ENCODE data around the gene TFF3. TPM values are rescaled to one million over a fixed set of nuclear protein-coding genes. Genes with fewer than 3 reads are reported as not detected.

Gene TFF3
- total RNA-seq, 2 experiments from 2014 or later, result not detected

GRCh38 chr21:42344631-42345030 is 29.4 kb upstream of the TFF3 start:
- CTCF ChIA-PET, result no interaction called here
- H3K27me3 Mint-ChIP-seq, result no peaks in the 10 kb centered on the region
- POLR2A ChIA-PET, result no interaction called here
- H3K9me3 Mint-ChIP-seq, result no peaks in the 10 kb centered on the region
- H3K4me3 Mint-ChIP-seq, result no peak overlapping the region
- intact Hi-C loops (cut with micrococcal nuclease), result no loop called here
- no peak for DNase-seq
- H3K4me1 Mint-ChIP-seq (ENCODE audit: low read depth), result peaks cover under 1% of the 10 kb centered on the region
- no peaks in the 10 kb centered on the region for H3K36me3 Mint-ChIP-seq
- no peak overlapping the region for H3K27ac Mint-ChIP-seq

- intact Hi-C loops (cut with micrococcal nuclease), result no loop called here
- CTCF ChIA-PET, result no interaction called here
Observed at GRCh38 chr21:42343963-42344510, 28.8 kb upstream of the TFF3 start.

GRCh38 chr21:42343556-42343955 is 28.3 kb upstream of the TFF3 start:
- no peaks in the 10 kb centered on the region for H3K36me3 Mint-ChIP-seq
- intact Hi-C loops (cut with micrococcal nuclease), result no loop called here
- H3K27ac Mint-ChIP-seq, result no peak overlapping the region
- no peak overlapping the region for H3K4me3 Mint-ChIP-seq
- H3K4me1 Mint-ChIP-seq (ENCODE audit: low read depth), result peaks cover 11% of the 10 kb centered on the region
- no peak for DNase-seq
- ChIA-PET CTCF (interaction anchor here (0.6 kb wide), 1 partner anchor 533 kb away, joined by 3 read pairs; no protein-coding TSS in a partner anchor), POLR2A (no interaction called here)
- no peaks in the 10 kb centered on the region for H3K27me3 Mint-ChIP-seq
- no peaks in the 10 kb centered on the region for H3K9me3 Mint-ChIP-seq

More at GRCh38 chr21:42343963-42344510, 28.8 kb upstream of the TFF3 start:
- Mint-ChIP-seq H3K4me3 (no peak overlapping the region), H3K27me3 (no peaks in the 10 kb centered on the region), H3K36me3 (no peaks in the 10 kb centered on the region), H3K27ac (no peak overlapping the region), H3K4me1 (ENCODE audit: low read depth) (peaks cover 6% of the 10 kb centered on the region), H3K9me3 (no peaks in the 10 kb centered on the region)
- POLR2A ChIA-PET, result no interaction called here
- no peak for DNase-seq

DNA sequence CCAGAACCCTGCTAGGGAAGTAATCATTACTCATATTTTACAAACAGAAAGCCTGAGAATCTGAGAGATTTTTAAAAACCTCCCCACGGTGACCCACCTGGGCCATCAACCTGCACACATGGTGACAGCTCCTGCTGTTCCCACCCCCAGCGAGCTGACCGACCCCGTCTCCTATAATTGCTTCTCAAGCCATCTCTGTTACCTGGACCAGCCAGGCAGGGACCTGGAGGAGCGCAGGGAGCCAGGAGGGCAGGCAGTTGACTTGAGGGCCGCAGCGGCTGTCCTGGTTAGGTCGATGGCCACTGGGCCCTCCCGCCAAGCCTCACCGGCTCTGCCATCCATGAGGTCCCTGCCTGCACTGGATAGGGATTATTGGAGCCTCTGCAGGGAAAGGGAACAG is 27.9 kb upstream of the TFF3 start:
- intact Hi-C loops (cut with micrococcal nuclease), result no loop called here
- no peak overlapping the region for H3K4me3 Mint-ChIP-seq
- CTCF ChIA-PET, result interaction anchor here (0.6 to 1.2 kb wide), 2 partner anchors 25 to 533 kb away, joined by 3 read pairs; no protein-coding TSS in a partner anchor
- POLR2A ChIA-PET, result no interaction called here
- no peaks in the 10 kb centered on the region for H3K27me3 Mint-ChIP-seq
- H3K9me3 Mint-ChIP-seq, result no peaks in the 10 kb centered on the region
- H3K36me3 Mint-ChIP-seq, result no peaks in the 10 kb centered on the region
- no peak overlapping the region for H3K27ac Mint-ChIP-seq
- DNase-seq, result no peak
- H3K4me1 Mint-ChIP-seq (ENCODE audit: low read depth), result peaks cover 15% of the 10 kb centered on the region

DNA sequence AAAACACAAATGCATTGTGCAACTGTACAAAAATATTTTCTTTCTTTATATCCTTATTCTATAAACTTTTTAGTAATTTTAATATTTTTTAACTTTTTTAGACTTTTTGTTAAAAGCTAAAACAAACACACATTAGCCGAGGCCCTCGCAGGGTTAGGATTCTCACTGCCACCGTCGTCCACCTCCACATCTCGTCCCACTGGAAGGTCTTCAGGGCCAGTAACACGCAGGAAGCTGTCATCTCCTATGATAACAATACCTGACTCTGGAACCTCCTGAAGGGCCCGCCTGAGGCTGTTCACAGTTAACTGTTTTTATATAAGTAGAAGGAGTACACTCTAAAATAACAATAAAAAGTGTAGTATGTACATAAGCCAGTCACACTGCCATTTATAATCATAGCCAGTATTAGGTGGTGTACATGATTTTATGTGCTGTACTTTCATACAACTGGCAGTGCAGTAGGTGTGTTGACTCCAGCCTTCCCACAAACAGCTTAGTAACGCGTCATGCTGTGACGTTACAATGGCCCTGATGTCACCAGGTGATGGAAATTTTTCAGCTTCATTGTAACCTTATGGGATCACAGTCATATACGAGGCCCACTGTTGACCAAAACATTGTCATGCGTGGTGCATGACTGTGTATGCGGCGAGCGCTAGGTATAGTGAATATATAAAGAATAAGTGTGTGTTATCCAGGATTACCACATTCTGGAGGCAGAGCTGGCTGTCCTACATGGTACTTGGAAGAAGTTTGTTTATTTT is 26.8 kb upstream of the TFF3 start:
- intact Hi-C loops (cut with micrococcal nuclease), result no loop called here
- Mint-ChIP-seq H3K9me3 (no peaks in the 10 kb centered on the region), H3K36me3 (no peaks in the 10 kb centered on the region), H3K27ac (no peak overlapping the region), H3K4me3 (no peak overlapping the region), H3K4me1 (ENCODE audit: low read depth) (peaks cover 23% of the 10 kb centered on the region), H3K27me3 (peaks cover 4% of the 10 kb centered on the region)
- peak; percentile 22 for DNase-seq
- ChIA-PET POLR2A (no interaction called here), CTCF (interaction anchor here (1.2 kb wide), 1 partner anchor 26 kb away, joined by 3 read pairs; no protein-coding TSS in a partner anchor)

GRCh38 chr21:42340187-42341050 is 25.2 kb upstream of the TFF3 start:
- ChIA-PET POLR2A (interaction anchor here (1.7 kb wide), 1 partner anchor 34 kb away, joined by 6 read pairs; no protein-coding TSS in a partner anchor), CTCF (interaction anchor here (0.5 to 4.7 kb wide), 6 partner anchors 31 to 228 kb away, joined by 3 to 32 read pairs (median 3); no protein-coding TSS in a partner anchor)
- intact Hi-C loops (cut with micrococcal nuclease), result no loop called here
- Mint-ChIP-seq H3K36me3 (no peaks in the 10 kb centered on the region), H3K4me1 (ENCODE audit: low read depth) (peaks cover 23% of the 10 kb centered on the region), H3K27me3 (peaks cover 7% of the 10 kb centered on the region), H3K4me3 (no peak overlapping the region), H3K9me3 (no peaks in the 10 kb centered on the region), H3K27ac (no peak overlapping the region)
- no peak for DNase-seq

GRCh38 chr21:42338729-42339715 is 23.8 kb upstream of the TFF3 start:
- Mint-ChIP-seq H3K36me3 (no peaks in the 10 kb centered on the region), H3K4me3 (no peak overlapping the region), H3K27ac (peak overlapping the region; percentile 11), H3K4me1 (ENCODE audit: low read depth) (peaks cover 23% of the 10 kb centered on the region), H3K9me3 (no peaks in the 10 kb centered on the region), H3K27me3 (peaks cover 9% of the 10 kb centered on the region)
- CTCF ChIA-PET, result interaction anchor here (0.8 to 4.7 kb wide), 14 partner anchors 9 to 193 kb away, joined by 3 to 35 read pairs (median 5); no protein-coding TSS in a partner anchor
- intact Hi-C loops (cut with micrococcal nuclease), result loop anchor here (1.0 to 5.0 kb wide), 3 partner anchors 35 to 188 kb away; no protein-coding TSS in a partner anchor
- POLR2A ChIA-PET, result interaction anchor here (0.6 to 1.7 kb wide), 2 partner anchors 36 to 267 kb away, joined by 3 to 6 read pairs; no protein-coding TSS in a partner anchor
- DNase-seq, result peak; percentile 28

- ChIA-PET POLR2A (no interaction called here), CTCF (interaction anchor here (0.7 to 4.7 kb wide), 22 partner anchors 8 to 208 kb away, joined by 3 to 35 read pairs (median 4); no protein-coding TSS in a partner anchor)
- peak; percentile 87 for DNase-seq
- intact Hi-C loops (cut with micrococcal nuclease), result loop anchor here (1.0 to 5.0 kb wide), 2 partner anchors 112 to 189 kb away; no protein-coding TSS in a partner anchor
- no peaks in the 10 kb centered on the region for H3K36me3 Mint-ChIP-seq
- peaks cover 23% of the 10 kb centered on the region for H3K4me1 Mint-ChIP-seq (ENCODE audit: low read depth)
- H3K4me3 Mint-ChIP-seq, result no peak overlapping the region
- H3K9me3 Mint-ChIP-seq, result no peaks in the 10 kb centered on the region
- H3K27ac Mint-ChIP-seq, result no peak overlapping the region
- H3K27me3 Mint-ChIP-seq, result peaks cover 11% of the 10 kb centered on the region
Observed at GRCh38 chr21:42337830-42338728, 22.9 kb upstream of the TFF3 start.

GRCh38 chr21:42337276-42337675 is 22.1 kb upstream of the TFF3 start:
- no peaks in the 10 kb centered on the region for H3K36me3 Mint-ChIP-seq
- intact Hi-C loops (cut with micrococcal nuclease), result loop anchor here (5.0 kb wide), 1 partner anchor 190 kb away; no protein-coding TSS in a partner anchor
- H3K27me3 Mint-ChIP-seq, result peaks cover 11% of the 10 kb centered on the region
- CTCF ChIA-PET, result interaction anchor here (0.7 to 4.7 kb wide), 18 partner anchors 9 to 207 kb away, joined by 3 to 35 read pairs (median 4); no protein-coding TSS in a partner anchor
- POLR2A ChIA-PET, result no interaction called here
- no peaks in the 10 kb centered on the region for H3K9me3 Mint-ChIP-seq
- no peak overlapping the region for H3K4me3 Mint-ChIP-seq
- H3K27ac Mint-ChIP-seq, result no peak overlapping the region
- H3K4me1 Mint-ChIP-seq (ENCODE audit: low read depth), result peaks cover 23% of the 10 kb centered on the region
- no peak for DNase-seq

DNA sequence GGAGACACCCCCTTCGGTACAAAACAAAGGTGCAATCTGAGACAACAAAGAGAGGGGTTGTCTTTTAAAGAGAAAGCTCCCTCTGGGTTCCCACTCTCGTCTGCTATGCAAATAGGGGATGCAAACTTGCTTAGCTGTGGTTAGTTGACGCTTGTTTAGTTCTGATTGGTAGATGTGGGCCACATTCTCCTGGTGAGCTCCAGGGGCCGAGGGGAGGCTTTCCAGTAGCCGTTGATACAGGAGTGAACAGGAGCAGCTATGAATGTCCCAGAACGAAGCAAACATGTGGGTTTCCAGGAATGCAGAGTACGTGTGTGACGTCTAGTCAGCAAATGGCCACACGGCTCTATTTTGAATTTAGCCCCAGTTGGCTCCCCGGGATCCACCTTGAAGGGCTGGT is 20.8 kb upstream of the TFF3 start:
- POLR2A ChIA-PET, result no interaction called here
- Mint-ChIP-seq H3K27ac (no peak overlapping the region), H3K9me3 (peaks cover 12% of the 10 kb centered on the region), H3K4me3 (no peak overlapping the region), H3K27me3 (peaks cover 11% of the 10 kb centered on the region), H3K4me1 (ENCODE audit: low read depth) (peaks cover 23% of the 10 kb centered on the region), H3K36me3 (peaks cover 3% of the 10 kb centered on the region)
- no peak for DNase-seq
- intact Hi-C loops (cut with micrococcal nuclease), result loop anchor here (5.0 kb wide), 1 partner anchor 191 kb away; no protein-coding TSS in a partner anchor
- CTCF ChIA-PET, result interaction anchor here (0.8 to 4.7 kb wide), 9 partner anchors 25 to 190 kb away, joined by 3 to 35 read pairs (median 4); no protein-coding TSS in a partner anchor
